OCI-LY3 (cell line): ENCODE data around the gene PPP1R1C.

Experiments used
- H2AFZ ChIP-seq: fragments of 200-600, 300-600 bp; shearing (Covaris generic); 2 replicates; pipeline ENCODE4 v1.6.0; 2014; ENCODE audit warnings: antibody characterized with exemption, low read depth, low read length
- H3K27ac ChIP-seq: fragments of 200-600, 300-600 bp; sonication (generic); 2 replicates; pipeline ENCODE4 v1.5.1; 2014; ENCODE audit warnings: mild to moderate bottlenecking, low read length, moderate library complexity, mixed read lengths
- H3K27me3 ChIP-seq: fragments of 200-600, 300-600 bp; sonication (generic); 2 replicates; pipeline ENCODE4 v1.6.1; 2014; ENCODE audit warnings: low read depth, low read length, mixed read lengths
- H3K36me3 ChIP-seq: fragments of 200-600, 300-600 bp; sonication (generic); replicated peaks from 2 replicates; pipeline ENCODE3; 2014; ENCODE audit warnings: low read depth, low read length, mixed read lengths
- H3K4me1 ChIP-seq: fragments of 300-600, 200-600 bp; sonication (generic); 2 replicates; pipeline ENCODE4 v1.6.1; 2014; ENCODE audit warnings: low read length, mixed read lengths
- H3K4me2 ChIP-seq: fragments of 200-600, 300-600 bp; sonication (generic); 2 replicates; pipeline ENCODE4 v1.6.1; 2014; ENCODE audit warnings: low read length, mixed read lengths
- H3K4me3 ChIP-seq: fragments of 300-600, 200-600 bp; sonication (generic); 2 replicates; pipeline ENCODE4 v1.5.1; 2014; ENCODE audit warnings: antibody characterized with exemption, mild to moderate bottlenecking, low read length, moderate library complexity
- H3K79me2 ChIP-seq: fragments of 300-600, 200-600 bp; shearing (Covaris generic); 2 replicates; pipeline ENCODE4 v1.6.1; 2014; ENCODE audit warnings: mild to moderate bottlenecking, low read length, mixed read lengths
- H3K9ac ChIP-seq: fragments of 300-600, 200-600 bp; shearing (Covaris generic); 2 replicates; pipeline ENCODE4 v1.6.0; 2014; ENCODE audit warnings: mild to moderate bottlenecking, low read length, moderate library complexity
- H3K9me3 ChIP-seq: fragments of 200-600, 300-600 bp; shearing (Covaris generic); 2 replicates; pipeline ENCODE4 v1.6.1; 2014; ENCODE audit warnings: low read length, mixed read lengths; ENCODE audit not compliant: insufficient read depth
- H4K20me1 ChIP-seq: fragments of 200-600, 300-600 bp; sonication (generic); 2 replicates; pipeline ENCODE4 v1.6.1; 2016; ENCODE audit warnings: low read length, mixed read lengths; ENCODE audit not compliant: insufficient read depth
- CTCF ChIP-seq: fragments of 200-600, 300-600 bp; sonication (generic); IDR thresholded peaks from 2 replicates; pipeline ENCODE4 v1.5.1; 2014; ENCODE audit warnings: antibody characterized with exemption, low read length, low read depth
- EZH2phosphoT487 ChIP-seq: fragments of 200-600 bp; shearing (Covaris generic); IDR thresholded peaks from 2 replicates; pipeline ENCODE4 v1.6.1; 2018; ENCODE audit warnings: antibody characterized with exemption, mixed run types, low read depth

Gene PPP1R1C

GRCh38 chr2:182144041-182144775, 158.6 kb downstream of the PPP1R1C start:
- TF ChIP-seq CTCF (no peak), EZH2phosphoT487 (no peak)
- Histone ChIP-seq H3K4me3 (no peak overlapping the region), H3K4me1 (no peaks in the 10 kb centered on the region), H3K27ac (no peak overlapping the region), H3K4me2 (no peak overlapping the region), H3K36me3 (no peaks in the 10 kb centered on the region), H4K20me1 (no peaks in the 10 kb centered on the region), H2AFZ (no peak overlapping the region), H3K9me3 (no peaks in the 10 kb centered on the region), H3K79me2 (no peaks in the 10 kb centered on the region), H3K9ac (no peak overlapping the region), H3K27me3 (peaks cover 3% of the 10 kb centered on the region; the same call in 1 of the 2 replicates)

- Histone ChIP-seq H3K4me3 (no peak overlapping the region), H3K4me1 (no peaks in the 10 kb centered on the region), H3K9ac (no peak overlapping the region), H3K79me2 (no peaks in the 10 kb centered on the region), H3K9me3 (no peaks in the 10 kb centered on the region), H4K20me1 (no peaks in the 10 kb centered on the region), H3K27me3 (peaks cover 3% of the 10 kb centered on the region; the same call in 1 of the 2 replicates), H3K27ac (no peak overlapping the region), H3K36me3 (no peaks in the 10 kb centered on the region), H3K4me2 (no peak overlapping the region), H2AFZ (no peak overlapping the region; the same call in 1 of the 2 replicates)
- TF ChIP-seq CTCF = no peak
- no peak for TF ChIP-seq EZH2phosphoT487
These were observed 159.1 kb downstream of the PPP1R1C start for GRCh38 chr2:182144776-182145165.

GRCh38 chr2:182148344-182148743, 162.7 kb downstream of the PPP1R1C start:
- Histone ChIP-seq H4K20me1 (no peaks in the 10 kb centered on the region), H3K36me3 (no peaks in the 10 kb centered on the region), H3K27me3 (no peaks in the 10 kb centered on the region), H3K9me3 (no peaks in the 10 kb centered on the region), H3K4me1 (no peaks in the 10 kb centered on the region), H3K4me3 (no peak overlapping the region), H2AFZ (no peak overlapping the region), H3K27ac (no peak overlapping the region), H3K4me2 (no peak overlapping the region), H3K9ac (no peak overlapping the region), H3K79me2 (no peaks in the 10 kb centered on the region)
- TF ChIP-seq CTCF = no peak
- no peak for TF ChIP-seq EZH2phosphoT487

GRCh38 chr2:182163878-182164277, 178.2 kb downstream of the PPP1R1C start:
- no peaks in the 10 kb centered on the region for H3K79me2 ChIP-seq
- no peaks in the 10 kb centered on the region for H4K20me1 ChIP-seq
- no peaks in the 10 kb centered on the region for H3K27me3 ChIP-seq
- no peak overlapping the region for H2AFZ ChIP-seq
- no peak overlapping the region for H3K4me3 ChIP-seq
- no peak overlapping the region for H3K27ac ChIP-seq
- no peak overlapping the region for H3K9ac ChIP-seq
- H3K4me2 ChIP-seq = no peak overlapping the region
- H3K4me1 ChIP-seq = no peaks in the 10 kb centered on the region
- TF ChIP-seq EZH2phosphoT487 (no peak), CTCF (no peak)
- no peaks in the 10 kb centered on the region for H3K36me3 ChIP-seq
- no peaks in the 10 kb centered on the region for H3K9me3 ChIP-seq
